H9 (cell line): Measurements from ENCODE around the gene NCOR1. TPM values are rescaled to one million over a fixed set of nuclear protein-coding genes. Genes with fewer than 3 reads are reported as not detected.

Source experiments
- DNase-seq: peaks from one replicate; pipeline ENCODE4 v3.0.0-alpha.2; 2017
- H2AFZ ChIP-seq: one replicate; pipeline ENCODE4 v1.6.1; 2013; ENCODE audit warnings: mild to moderate bottlenecking, low read length, control low read depth, moderate library complexity
- H2AK5ac ChIP-seq: 2 replicates; pipeline ENCODE4 v1.6.1; 2013; ENCODE audit warnings: low read length, control low read depth, mixed read lengths; ENCODE audit not compliant: insufficient read length
- H2BK120ac ChIP-seq: one replicate; pipeline ENCODE4 v1.6.1; 2013; ENCODE audit warnings: low read depth, mild to moderate bottlenecking, low read length, control low read depth, inconsistent platforms; ENCODE audit not compliant: poor library complexity, severe bottlenecking
- H2BK12ac ChIP-seq: 2 replicates; pipeline ENCODE4 v1.6.1; 2013; ENCODE audit warnings: low read length, control low read depth, mixed read lengths, low read depth; ENCODE audit not compliant: insufficient read length
- H2BK15ac ChIP-seq: 2 replicates; pipeline ENCODE4 v1.6.1; 2013; ENCODE audit warnings: low read depth, low read length, control low read depth
- H2BK20ac ChIP-seq: one replicate; pipeline ENCODE4 v1.6.1; 2013; ENCODE audit warnings: low read depth, mild to moderate bottlenecking, low read length, control low read depth, inconsistent platforms; ENCODE audit not compliant: poor library complexity, severe bottlenecking
- H2BK5ac ChIP-seq: 2 replicates; pipeline ENCODE4 v1.6.1; 2013; ENCODE audit warnings: low read length, control low read depth, mixed read lengths; ENCODE audit not compliant: insufficient read length
- H3K14ac ChIP-seq: 2 replicates; pipeline ENCODE4 v1.6.1; 2013; ENCODE audit warnings: low read length, control low read depth; ENCODE audit not compliant: insufficient read depth
- H3K18ac ChIP-seq: 2 replicates; pipeline ENCODE4 v1.6.1; 2013; ENCODE audit warnings: low read depth, mild to moderate bottlenecking, mixed read lengths, low read length, control low read depth; ENCODE audit not compliant: insufficient read length
- H3K23ac ChIP-seq: 2 replicates; pipeline ENCODE4 v1.6.1; 2013; ENCODE audit warnings: low read length, control low read depth, mixed read lengths, low read depth; ENCODE audit not compliant: insufficient read length
- H3K23me2 ChIP-seq: 2 replicates; pipeline ENCODE4 v1.6.1; 2013; ENCODE audit warnings: low read depth, mild to moderate bottlenecking, mixed read lengths, low read length, control low read depth; ENCODE audit not compliant: insufficient read length, poor library complexity, severe bottlenecking
- H3K27ac ChIP-seq: 2 replicates; pipeline ENCODE4 v1.5.1; 2013; ENCODE audit warnings: low read length, control low read depth, mixed read lengths, low read depth; ENCODE audit not compliant: insufficient read length
- H3K27me3 ChIP-seq: 2 replicates; pipeline ENCODE4 v1.6.1; 2013; ENCODE audit warnings: low read length, control low read depth, inconsistent platforms; ENCODE audit not compliant: insufficient read depth
- H3K4ac ChIP-seq: 2 replicates; pipeline ENCODE4 v1.6.1; 2013; ENCODE audit warnings: low read depth, mild to moderate bottlenecking, control low read depth, inconsistent platforms, low read length, moderate library complexity
- H3K4me1 ChIP-seq: 2 replicates; pipeline ENCODE4 v1.6.1; 2013; ENCODE audit warnings: low read length, control low read depth, inconsistent platforms; ENCODE audit not compliant: insufficient read depth
- H3K4me2 ChIP-seq: 2 replicates; pipeline ENCODE4 v1.6.1; 2013; ENCODE audit warnings: low read length, control low read depth, mixed read lengths; ENCODE audit not compliant: insufficient read length, insufficient read depth
- H3K56ac ChIP-seq: 2 replicates; pipeline ENCODE4 v1.6.1; 2013; ENCODE audit warnings: low read depth, mild to moderate bottlenecking, mixed read lengths, low read length, control low read depth; ENCODE audit not compliant: insufficient read length
- H3K79me1 ChIP-seq: 2 replicates; pipeline ENCODE4 v1.6.1; 2013; ENCODE audit warnings: low read depth, mild to moderate bottlenecking, moderate library complexity, low read length, control low read depth, inconsistent platforms; ENCODE audit not compliant: insufficient read depth, poor library complexity, severe bottlenecking
- H3K79me2 ChIP-seq: 2 replicates; pipeline ENCODE4 v1.6.1; 2013; ENCODE audit warnings: low read length, control low read depth, inconsistent platforms; ENCODE audit not compliant: insufficient read depth
- H3K9ac ChIP-seq: 2 replicates; pipeline ENCODE4 v1.6.1; 2013; ENCODE audit warnings: low read length, control low read depth, mixed read lengths; ENCODE audit not compliant: insufficient read length; ENCODE audit errors: extremely low read depth
- H3K9me3 ChIP-seq: one replicate; pipeline ENCODE4 v1.6.1; 2013; ENCODE audit warnings: low read depth, low read length, inconsistent platforms; ENCODE audit not compliant: control insufficient read depth
- H3T11ph ChIP-seq: one replicate; pipeline ENCODE4 v1.6.1; 2013; ENCODE audit warnings: mild to moderate bottlenecking, low read length, control low read depth, inconsistent platforms
- H4K20me1 ChIP-seq: one replicate; pipeline ENCODE4 v1.6.1; 2013; ENCODE audit not compliant: control insufficient read depth, insufficient read length, insufficient read depth
- H4K5ac ChIP-seq: 2 replicates; pipeline ENCODE4 v1.6.1; 2013; ENCODE audit warnings: low read depth, mild to moderate bottlenecking, mixed read lengths, low read length, control low read depth; ENCODE audit not compliant: insufficient read length
- H4K8ac ChIP-seq: replicated peaks from 2 replicates; pipeline ENCODE4 v1.6.1; 2013; ENCODE audit warnings: low read length, control low read depth, mixed read lengths, low read depth; ENCODE audit not compliant: insufficient read length
- H4K91ac ChIP-seq: 2 replicates; pipeline ENCODE4 v1.6.1; 2013; ENCODE audit warnings: low read depth, mild to moderate bottlenecking, moderate library complexity, mixed read lengths, low read length, control low read depth; ENCODE audit not compliant: insufficient read length
- H3K27ac Mint-ChIP-seq, 3 experiments: 2 replicates in 2 of 3; 3 replicates in 1 of 3; pipeline ENCODE4 v1.8.0; 2020 to 2021; ENCODE audit warnings: mixed read lengths in 3 of 3, mild to moderate bottlenecking in 1 of 3, moderate library complexity in 1 of 3
- H3K27me3 Mint-ChIP-seq: 2 replicates; pipeline ENCODE4 v1.8.0; 2021; ENCODE audit warnings: low read depth, mild to moderate bottlenecking, moderate library complexity, mixed read lengths
- H3K36me3 Mint-ChIP-seq, 3 experiments: 2 replicates in 2 of 3; 3 replicates in 1 of 3; pipeline ENCODE4 v1.8.0; 2020 to 2021; ENCODE audit warnings: low read depth in 3 of 3, mixed read lengths in 3 of 3; ENCODE audit not compliant: insufficient read depth in 1 of 3
- H3K4me1 Mint-ChIP-seq, 2 experiments: 2 replicates each; pipeline ENCODE4 v1.8.0; 2020; ENCODE audit warnings: mixed read lengths in 2 of 2
- H3K4me3 Mint-ChIP-seq, 2 experiments: 2 replicates in 1 of 2; 3 replicates in 1 of 2; pipeline ENCODE4 v1.8.0; 2020 to 2021; ENCODE audit warnings: mild to moderate bottlenecking in 2 of 2, mixed read lengths in 2 of 2, moderate library complexity in 1 of 2
- H3K9me3 Mint-ChIP-seq, 2 experiments: 2 replicates in 1 of 2; 3 replicates in 1 of 2; pipeline ENCODE4 v1.8.0; 2020; ENCODE audit warnings: mild to moderate bottlenecking in 2 of 2, mixed read lengths in 2 of 2, moderate library complexity in 1 of 2
- CTCF ChIP-seq: fragments of 200-600 bp; sonication (generic); conservative IDR thresholded peaks from 3 replicates; pipeline ENCODE4 v1.8.0; 2021; ENCODE audit warnings: antibody characterized with exemption, mild to moderate bottlenecking
- WGBS: extraction: QIAGEN DNeasy Blood & Tissue Kit; methylation state at CpG from one replicate; pipeline ENCODE4 v1.1.7; 2013; ENCODE audit warnings: missing lambda C conversion rate, low lambda C conversion rate, mixed read lengths; ENCODE audit not compliant: insufficient read length; ENCODE audit errors: extremely low coverage; 5-methylcytosine and 5-hydroxymethylcytosine counted together
- total RNA-seq: library from RNA; stranded (reverse); gene quantifications from 2 replicates; pipeline ENCODE4 v1.2.1, GENCODE V29; 2021

NCOR1 gene
- total RNA-seq, 1 experiment from 2014 or later: 119 TPM

- Histone ChIP-seq H2AFZ (no peak overlapping the region), H4K8ac (no peak overlapping the region), H4K5ac (no peak overlapping the region), H3K23me2 (no peaks in the 10 kb centered on the region), H3K27me3 (no peaks in the 10 kb centered on the region), H2AK5ac (no peak overlapping the region), H3K4me1 (no peaks in the 10 kb centered on the region), H3K79me1 (no peaks in the 10 kb centered on the region), H2BK20ac (no peak overlapping the region), H3K56ac (no peak overlapping the region), H2BK120ac (no peak overlapping the region), H3T11ph (no peak overlapping the region), H3K23ac (no peak overlapping the region), H3K4ac (no peak overlapping the region), H3K79me2 (no peaks in the 10 kb centered on the region), H3K9me3 (no peaks in the 10 kb centered on the region), H3K14ac (no peak overlapping the region), H2BK12ac (no peak overlapping the region), H3K27ac (no peak overlapping the region), H4K20me1 (peaks cover 2% of the 10 kb centered on the region), H3K4me2 (no peak overlapping the region), H3K18ac (no peak overlapping the region), H3K9ac (no peak overlapping the region), H2BK15ac (no peak overlapping the region), H4K91ac (no peak overlapping the region), H2BK5ac (no peak overlapping the region)
- no peak overlapping the region for H3K4me3 Mint-ChIP-seq
- no peak for TF ChIP-seq CTCF
- no peaks in the 10 kb centered on the region; a peak in 2 of 5 replicates for H3K9me3 Mint-ChIP-seq
- H3K4me1 Mint-ChIP-seq: peaks cover 0 to 5% of the 10 kb centered on the region in 2 experiments; a peak in 2 of 4 replicates
- no CpG with 5 or more reads among the region's 4 CpGs for WGBS
- DNase-seq: no peak
- peaks cover 36 to 90% (median 61%) of the 10 kb centered on the region in 3 experiments for H3K36me3 Mint-ChIP-seq
- H3K27me3 Mint-ChIP-seq: no peaks in the 10 kb centered on the region
- no peak overlapping the region for H3K27ac Mint-ChIP-seq
Measured at GRCh38 chr17:16023881-16024280, 191.5 kb downstream of the NCOR1 start.
